Activated T-cell treated with anti-CD3 and anti-CD28 coated beads for 4 hours (primary cell): ENCODE results near the gene FHIT.

Experiments
- DNase-seq: peaks from one replicate; pipeline ENCODE4 v3.0.0-alpha.2; 2020

FHIT gene

DNA sequence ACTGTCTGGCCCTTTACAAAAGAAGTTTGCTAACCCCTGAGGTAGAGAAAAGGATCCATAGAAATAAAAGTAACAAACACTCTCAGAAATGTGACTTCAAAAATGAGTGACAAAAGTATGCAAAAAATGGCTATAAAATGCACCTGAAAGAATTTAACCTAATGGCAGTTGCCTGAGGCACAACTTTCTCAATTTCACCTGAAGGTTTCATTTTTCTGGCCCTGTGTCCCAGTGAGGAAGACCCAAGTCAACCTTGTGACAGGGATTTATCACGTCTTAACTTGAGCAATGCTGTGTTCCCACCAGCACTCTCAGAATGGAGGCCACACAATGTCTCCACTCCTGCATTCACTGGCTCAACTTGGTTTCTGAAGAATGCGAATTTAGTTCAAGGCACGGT, 83.0 kb downstream of the FHIT start:
- no peak for DNase-seq

DNA sequence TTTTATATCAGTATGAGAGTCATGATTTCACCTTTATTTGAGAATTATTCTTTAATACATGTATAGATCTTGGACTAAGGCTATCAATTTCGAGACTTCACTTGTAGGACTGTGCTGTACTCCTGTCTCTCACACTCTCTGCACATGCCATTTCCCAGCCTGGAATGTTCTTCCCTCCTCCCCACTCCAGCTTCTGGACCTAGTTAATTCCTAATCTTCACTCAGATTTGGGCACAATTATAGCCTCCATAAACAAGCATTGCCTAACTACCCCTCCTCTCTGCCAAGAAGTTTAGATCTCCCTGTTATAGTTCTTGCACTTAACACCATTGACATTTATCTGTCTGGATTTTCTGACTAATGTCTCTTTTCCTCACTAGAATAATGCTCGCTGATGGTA, 88.3 kb downstream of the FHIT start:
- no peak for DNase-seq

DNA sequence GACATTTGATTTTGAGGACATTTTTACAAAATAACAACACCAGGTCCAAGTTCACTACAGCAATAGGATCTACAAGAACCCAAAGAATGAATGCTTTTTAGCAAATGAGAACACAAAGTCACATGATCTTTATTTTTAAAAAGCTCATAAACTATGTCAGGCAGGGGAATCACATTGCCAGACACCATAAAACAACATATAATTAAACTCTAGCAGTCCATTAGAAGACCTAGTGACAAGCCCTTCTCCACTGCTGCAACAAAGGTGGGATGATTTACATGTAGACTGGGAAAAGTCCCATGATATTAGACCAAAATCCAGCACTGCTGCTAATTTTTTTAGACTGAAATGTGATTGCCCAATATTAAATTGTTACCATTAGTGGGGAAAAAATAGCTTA, 92.6 kb downstream of the FHIT start:
- DNase-seq, result no peak

DNA sequence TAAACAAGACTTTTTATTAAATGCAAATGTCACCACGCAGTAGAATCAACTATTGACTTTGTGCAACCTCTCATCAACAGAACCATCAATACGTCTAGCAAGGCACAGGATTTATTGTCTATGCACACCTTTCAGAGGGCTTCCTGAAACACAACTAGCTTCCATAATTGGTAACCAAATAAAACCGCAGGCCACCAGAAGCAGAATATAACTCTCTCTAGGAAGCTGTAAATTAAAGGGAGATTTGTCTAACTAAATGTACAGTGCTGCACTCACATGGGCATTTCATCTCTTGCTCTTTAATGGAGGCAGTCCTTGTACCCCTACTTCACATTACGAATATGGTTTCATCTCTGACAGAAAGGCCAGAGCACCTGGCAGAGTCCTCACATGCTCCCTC, 93.0 kb downstream of the FHIT start:
- no peak for DNase-seq

DNA sequence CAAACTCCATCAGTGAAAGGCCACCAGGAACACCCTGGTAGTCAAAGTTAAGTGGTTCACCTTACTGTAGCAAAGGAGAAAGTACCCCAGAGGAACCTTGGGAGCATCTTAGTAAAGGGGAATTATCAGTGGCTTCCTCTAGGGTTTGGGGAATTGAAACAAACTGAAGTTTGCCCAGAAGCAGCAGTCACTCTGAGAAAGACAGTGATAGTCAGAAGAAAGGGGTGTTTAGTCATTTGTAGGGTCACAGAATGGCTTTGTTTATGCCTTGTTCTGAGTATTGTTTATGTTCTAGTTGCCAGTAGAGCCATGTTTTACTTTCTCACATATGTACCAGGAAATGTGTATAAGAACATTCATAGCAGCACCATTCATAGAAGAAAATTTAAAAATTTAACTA, 93.8 kb downstream of the FHIT start:
- DNase-seq, result no peak

DNA sequence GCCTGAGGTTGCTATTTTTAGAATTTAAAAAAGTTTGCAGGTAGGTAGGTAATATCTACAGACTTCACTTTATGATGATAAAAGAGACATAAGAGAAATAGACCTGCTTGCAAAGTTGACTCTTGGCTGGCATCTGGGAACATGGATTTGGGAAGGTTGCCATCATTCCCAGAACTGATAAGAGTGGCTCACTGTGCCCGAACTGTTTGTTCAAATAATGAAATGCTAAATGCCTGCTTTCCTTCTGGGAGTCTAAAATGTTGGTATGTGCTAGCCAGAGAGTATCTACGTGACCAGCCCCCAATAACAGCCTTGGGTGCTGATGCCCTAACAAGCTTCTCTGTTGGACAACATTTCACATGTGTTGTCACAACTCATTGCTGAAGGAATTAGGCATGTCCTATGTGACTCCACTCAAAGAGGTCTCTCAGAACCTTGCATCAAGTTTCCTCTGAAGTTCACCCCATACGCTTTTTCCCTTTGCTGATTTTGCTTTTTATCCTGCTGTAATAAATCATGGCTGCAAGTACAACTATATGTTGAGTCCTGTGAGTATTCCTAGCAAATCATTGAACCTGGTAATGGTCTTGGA, 95.5 kb downstream of the FHIT start:
- DNase-seq, result no peak

DNA sequence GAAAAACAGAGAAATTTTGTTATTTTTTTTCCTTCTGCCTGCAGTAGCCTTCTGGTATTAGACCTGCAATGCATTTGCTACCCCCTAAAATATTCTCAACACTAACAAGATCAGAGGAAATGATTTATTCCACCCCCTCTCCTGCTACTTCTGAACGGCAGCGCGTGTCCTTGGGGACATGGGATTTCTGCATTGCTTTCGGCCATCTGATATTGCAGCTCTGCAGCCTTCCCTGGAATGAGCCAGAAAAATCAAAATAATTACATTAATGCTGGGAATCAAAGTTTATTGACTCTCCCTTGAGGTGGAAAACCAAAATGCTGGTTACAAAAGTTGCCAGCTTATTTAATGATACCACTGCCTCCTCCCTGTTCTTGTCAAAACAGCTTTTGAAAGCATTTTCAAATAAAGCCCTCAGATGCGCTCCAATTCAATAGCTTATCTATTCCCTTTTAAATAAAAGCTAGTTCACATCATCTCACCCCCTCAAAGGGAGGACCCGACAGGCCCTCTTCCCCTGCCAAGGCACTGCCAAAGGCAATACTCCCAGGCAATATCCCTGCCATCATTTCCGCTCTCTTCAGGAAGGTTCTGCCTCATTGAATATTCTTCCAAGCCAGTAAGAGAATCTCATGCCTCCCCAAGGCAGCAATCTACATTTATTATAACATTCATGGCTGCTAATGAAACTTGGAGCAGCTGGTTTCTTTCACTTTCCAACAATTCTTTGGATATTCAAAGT, 96.6 kb downstream of the FHIT start:
- DNase-seq, result no peak

DNA sequence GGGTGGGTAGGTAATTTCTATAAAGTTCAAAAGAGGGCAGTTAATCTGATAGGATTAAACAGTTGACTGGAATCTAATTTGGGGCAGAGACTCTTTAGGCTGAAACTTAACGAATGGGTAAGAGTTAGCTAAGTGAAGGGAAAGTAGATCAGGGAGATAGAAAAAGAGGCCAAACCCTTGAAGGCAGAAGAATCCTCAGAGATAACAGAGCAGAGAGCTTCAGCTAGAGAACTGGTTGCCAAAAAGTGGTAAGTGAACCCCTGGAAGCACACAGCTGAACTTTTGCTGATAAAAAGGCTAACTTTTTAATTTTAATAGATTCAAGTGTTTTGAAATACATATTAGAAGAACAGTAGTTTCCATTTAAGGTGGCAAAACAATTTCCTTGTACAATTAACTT, 99.2 kb downstream of the FHIT start:
- DNase-seq, result no peak

DNA sequence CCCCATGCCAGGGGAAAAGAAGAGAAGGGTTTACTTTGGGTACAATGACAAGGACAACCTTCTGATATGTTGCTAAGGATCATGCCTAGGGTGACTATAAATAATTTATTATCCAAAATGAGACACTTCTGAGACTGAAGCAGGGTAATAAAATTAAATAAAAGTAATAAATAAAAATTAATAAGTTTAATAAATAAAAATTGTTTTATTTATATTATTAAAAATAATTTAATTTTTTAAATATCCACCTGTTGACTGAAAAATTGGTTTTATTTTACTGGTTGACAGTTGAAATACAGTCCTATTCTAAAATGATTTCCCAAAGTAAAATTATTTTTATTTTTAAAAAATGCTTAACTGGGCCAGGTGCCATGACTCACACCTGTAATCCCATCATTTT, 102.0 kb downstream of the FHIT start:
- no peak for DNase-seq

DNA sequence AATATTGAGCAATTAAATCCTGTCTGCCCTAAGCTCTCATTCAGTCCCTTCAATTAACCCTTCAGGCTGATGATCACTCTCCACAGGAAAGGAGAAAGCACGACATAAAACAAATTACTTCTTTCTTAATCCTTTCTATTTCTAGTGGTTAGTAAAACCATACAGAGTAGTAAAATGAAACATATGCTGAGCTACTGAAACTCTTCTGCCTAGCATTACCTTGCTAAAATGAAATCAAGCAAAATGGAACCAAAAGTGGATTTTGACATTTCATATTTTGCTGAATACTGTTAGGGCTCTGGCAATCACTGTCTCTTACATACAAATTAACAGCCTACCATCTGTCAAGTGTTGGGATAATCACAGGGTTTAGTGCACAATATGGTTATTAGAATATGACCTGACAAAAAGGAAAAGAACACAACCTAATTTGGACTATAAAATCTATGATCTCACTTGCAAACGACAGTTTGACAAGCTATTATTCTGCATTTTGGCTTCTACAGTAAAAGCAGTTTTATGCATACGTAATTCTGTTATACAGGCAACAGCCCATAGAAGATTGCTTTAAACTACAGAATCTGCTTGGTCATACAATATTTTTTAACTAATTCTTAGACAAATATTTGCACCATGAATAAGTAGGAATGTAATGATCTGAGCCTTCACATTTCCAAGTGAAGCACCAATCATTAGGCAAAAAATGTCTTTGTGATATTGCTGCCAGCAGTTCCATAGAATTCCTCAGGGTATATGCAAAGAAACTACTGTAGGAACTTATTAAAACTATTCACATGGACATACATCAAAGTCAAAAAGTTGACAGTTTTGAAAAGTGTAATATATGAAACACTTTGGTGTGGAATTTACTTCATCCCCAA, 105.0 kb downstream of the FHIT start:
- DNase-seq, result no peak

DNA sequence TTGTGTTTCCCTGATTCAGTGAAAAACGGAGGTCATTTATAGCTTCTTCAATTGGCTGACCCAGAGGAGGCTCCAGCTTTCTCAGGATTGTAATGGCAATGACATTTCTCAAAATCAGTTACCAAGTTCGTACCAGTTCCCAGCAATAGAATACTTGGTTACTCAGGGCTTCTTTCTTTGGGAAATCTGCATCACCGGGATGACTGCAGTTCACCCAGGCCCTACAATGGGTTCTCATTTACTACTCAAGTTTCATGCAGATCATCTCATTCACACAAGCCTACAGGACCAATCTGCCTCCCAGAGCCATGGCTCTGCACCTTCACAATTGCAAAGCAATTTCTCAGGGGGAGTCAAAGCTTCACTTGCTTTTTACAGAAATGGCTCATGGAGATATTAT, 109.6 kb downstream of the FHIT start:
- DNase-seq, result no peak

DNA sequence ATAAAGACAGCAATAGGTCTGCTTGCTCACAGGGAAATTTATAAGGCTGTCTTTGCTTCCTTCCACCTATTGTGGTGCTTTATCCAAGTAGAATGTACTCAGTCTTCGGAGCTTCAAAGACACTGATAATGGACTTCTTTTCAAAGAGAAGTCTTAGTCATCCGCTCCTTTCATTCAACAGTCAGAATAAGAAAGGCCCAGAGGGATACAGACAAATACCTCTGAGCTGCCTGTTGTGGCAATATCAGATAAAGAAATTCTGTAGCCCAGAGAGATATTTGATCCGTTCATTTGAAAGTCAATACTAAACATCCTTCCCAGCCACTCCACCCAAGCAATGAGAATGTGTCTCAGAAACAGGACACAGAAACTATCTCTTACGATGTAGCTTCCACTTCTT, 110.0 kb downstream of the FHIT start:
- DNase-seq, result no peak

DNA sequence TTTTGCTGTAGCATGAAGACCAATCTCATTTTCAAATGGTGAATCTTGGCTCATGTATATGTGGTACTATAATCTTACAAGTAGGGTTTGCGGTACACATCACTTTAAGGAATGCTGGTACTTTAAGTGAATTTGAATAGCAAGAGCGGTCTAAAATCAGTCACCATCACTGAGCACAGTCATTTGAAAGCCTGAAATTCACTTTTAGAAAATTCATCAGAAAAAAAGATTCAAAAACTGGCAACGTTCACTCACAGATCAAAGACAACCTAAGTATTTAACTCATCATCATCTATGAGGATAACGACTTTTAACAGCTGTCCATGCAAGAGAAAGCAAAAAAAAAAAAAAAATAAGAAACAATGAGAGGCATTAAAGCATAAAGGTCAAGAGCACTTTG, 111.6 kb downstream of the FHIT start:
- DNase-seq, result no peak

DNA sequence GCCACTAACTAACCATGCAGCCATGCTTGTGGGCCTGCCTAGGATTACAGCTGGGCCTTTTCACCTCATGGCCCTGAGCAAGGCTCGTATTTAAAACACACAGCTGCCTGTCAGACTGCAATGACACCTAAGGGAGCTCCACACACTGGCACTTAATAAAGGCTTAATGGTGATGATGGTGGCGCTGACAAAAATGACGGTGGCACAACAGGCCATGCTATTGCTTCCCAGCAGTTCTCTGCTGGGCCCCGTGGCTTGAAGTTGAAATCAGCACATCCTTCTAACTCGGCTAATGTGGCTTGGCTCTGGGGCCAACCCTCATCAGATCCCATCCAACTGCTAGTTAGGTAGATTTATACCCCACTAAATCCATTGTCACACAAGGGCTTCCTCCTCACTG, 112.9 kb downstream of the FHIT start:
- no peak for DNase-seq

DNA sequence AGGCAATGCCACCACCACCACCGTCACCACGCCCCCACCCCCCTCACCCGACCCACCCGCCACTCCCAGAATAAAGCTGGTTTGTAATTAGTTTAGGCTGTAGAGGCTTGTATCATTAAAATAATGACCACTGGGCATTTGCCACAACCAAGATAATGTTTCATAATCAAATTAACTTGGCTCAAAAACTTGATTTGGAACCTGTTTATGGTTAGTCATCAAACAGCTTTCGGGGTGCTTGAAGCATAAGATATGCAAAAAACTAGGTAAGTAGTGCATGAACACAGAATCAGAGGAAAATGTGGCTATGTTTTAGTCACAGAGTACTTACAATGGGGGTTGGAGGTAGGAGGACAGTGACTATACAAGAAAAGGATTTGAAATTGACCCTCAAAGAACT, 115.1 kb downstream of the FHIT start:
- no peak for DNase-seq

DNA sequence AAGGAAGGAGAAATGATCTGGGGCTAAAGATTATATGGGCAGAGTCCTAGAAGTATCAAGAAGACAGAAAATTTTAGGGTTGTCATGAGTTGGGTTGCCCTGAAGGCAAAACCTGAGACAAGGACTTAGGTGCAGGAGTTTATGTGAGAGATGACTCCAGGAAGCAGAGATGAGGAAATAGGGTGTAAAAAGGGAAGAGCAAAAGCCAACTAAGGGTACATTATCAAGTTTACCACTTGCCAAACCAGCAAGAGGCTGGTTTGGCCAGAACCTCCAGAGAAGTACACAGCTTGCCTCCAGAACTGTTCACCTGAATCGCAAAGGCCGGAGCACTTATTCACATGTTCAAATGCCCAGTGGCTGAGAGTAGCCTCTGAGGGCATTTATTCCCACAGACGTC, 116.7 kb downstream of the FHIT start:
- DNase-seq, result no peak

DNA sequence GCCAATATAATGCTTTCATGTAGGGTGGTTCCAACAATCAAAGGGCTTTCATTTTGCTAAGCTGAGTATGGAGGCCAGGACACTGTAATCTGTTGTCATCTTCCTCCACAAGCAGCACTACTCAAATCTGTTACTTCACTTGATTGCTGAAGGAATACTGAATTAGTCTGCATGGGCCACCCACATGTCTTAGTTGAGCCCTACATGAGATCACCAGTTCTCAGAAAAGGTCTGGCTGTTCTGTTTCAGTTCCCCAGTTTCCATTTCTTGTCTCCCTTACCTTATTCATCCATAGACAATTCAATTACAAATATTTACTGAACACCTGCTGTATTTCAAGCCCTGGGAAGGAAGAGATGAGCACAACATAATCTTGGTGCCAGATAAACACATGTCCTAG, 119.2 kb downstream of the FHIT start:
- DNase-seq, result no peak

DNA sequence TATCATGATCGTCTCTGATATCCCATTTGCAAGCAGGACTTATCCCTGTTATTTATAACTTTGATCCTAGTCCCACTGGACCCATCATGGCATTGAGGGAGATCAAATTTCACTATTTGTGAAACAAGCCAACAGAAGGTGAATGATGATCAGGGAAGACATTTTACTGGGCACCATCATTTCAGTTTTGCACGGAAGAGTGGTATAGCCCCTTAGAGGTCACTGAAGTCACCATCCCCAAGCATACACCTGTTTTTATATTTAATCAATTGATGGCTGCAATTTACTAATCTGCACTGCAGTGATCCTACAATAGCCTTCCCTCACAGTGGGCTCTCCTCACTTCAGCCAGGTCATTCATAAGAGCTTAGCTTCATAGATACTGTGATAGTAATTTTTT, 132.4 kb downstream of the FHIT start:
- no peak for DNase-seq

DNA sequence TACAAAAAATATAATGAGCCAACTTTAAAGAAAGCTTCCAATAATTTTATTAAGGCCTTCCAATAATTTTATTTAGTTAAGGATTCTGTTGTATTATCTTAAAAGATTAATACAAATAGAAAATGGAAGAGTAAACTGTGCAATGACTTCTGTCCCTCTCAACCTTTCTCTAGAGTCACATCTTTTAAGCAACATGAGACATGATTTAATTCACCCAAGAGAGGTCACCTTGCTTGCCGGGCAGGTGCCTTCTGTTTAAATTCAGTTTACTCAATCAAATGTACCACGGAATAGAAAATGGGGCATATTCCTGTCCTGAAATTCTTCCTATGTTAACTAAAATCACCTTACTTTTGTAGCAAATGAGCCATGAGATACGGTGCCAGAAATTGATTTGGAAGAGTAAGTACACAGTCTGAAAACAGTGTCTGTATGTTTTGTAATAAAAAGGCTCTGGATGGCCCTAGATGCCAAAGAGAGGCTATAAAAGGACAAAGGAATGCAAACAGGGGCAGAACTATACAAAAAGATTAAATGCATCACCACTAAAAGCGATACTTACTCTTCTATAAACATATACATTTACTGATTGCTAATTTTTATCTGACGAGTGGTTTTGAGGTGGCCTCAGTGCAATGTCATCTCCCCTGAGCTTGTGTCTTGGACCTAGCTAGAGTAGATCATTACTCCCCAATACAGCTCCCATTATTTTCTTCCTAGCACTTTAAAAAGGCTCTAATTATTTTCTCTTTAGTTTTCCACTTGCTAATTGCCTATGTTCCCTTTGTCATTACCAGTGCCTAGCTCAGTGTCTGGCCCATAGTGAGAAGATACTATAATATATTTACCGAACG, 134.0 kb downstream of the FHIT start:
- no peak for DNase-seq

DNA sequence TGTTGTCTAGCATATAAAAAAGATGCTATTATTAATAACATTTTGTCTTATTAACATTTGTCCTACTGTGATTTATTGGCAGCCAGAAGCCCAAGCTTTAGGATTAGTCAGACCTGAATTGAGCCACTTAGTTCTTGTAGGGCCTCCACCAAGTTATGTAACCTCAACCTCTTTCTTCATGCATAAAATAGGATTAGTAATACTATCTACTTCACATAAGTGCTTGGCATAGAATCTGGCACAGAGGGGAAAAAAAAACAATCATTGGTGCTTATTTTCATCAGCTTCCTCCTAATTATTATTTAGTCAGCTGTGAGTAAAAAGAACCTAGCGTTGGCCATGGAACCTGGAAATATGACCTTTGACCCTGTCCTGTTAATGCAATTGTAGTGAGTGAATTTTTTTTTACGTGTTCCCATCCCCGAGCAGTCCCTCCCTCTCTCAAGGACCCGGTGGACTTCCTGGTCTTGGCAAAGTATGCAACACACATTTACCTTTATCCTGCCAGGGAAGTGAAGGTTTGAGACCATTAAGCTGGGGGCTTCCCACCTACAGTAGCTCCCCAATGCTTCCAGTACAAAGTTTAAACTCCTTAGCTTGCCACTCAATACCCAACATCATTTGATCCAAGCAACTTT, 136.8 kb downstream of the FHIT start:
- no peak for DNase-seq

DNA sequence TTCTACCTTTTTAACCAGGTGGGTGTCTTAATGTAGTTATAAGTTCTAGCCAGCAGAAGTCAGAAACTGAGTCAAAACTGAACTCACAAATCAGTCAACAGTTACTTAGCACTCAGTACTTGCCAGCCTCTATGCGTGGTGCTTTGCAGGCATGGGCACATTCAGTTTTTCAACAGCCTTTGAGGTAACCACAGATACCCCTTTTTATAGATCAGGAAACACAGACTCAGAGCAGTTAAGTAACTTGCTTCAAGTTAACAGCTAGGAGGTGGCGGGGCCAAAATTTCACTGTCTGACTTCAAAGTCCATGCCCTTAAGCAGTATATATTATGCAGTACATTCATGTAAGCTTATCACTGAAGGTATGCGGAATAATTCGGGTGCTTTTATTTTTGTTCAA, 139.4 kb downstream of the FHIT start:
- no peak for DNase-seq

DNA sequence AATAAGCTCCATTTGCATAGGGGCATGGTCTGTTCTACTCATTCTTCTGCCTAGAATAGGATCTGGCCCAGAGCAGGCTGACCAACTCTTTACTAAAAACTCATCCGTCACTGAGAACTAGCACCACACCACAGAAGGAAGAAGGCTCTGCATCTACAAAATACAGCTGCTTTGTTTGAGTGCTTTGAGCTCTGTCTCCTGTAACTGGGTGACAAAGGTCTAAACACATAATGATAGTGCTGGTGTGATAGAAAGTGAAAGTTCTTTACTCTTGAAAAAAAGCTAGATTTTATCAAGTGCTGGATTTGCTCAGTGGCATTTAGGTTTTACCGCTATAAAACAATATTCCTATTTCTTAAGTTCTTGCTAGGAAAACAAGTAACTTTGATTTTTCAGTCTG, 140.7 kb downstream of the FHIT start:
- DNase-seq, result no peak
